ENCODE measurements around the gene VSX1.

VSX1 gene

GRCh38 chr20:25052255-25053194 lies 29.4 kb downstream of the VSX1 start:
- DNase-seq: no peak

DNA sequence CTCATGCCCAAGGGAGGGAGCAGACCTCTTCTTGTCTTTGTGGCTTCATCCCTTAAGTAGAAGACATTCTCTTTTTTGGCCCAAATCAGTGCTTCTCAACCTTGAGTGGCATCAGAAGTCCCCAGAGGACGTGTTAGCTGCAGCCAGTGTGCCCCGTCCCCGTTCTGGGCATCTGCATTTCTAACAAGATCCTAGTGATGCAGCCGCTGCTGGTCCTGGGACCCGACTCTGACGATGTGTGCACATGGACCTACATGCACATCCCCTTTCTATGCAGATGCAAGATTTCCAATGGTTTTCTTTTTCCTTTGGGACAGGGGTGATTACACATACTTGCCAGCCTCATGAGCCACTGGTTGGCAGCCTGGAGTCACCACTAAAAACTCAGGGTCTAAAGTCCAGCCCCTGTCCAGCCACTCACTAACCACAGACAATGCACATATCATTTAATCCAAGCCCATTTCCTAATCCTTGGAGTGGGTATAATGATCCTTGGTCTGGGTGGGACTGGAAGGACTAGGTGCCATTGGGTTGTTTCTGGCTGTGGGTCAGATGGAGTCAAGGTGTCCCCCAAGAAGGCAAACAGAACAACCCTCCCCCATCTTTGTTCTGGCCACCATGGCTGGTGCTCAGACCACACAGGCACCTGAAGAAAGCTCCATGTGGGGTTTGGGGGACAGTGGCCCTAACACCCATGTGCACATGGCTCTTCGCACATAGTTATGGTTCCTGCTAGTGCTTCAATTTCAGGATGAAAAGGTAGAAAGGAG lies 30.4 kb downstream of the VSX1 start:
- DNase-seq: no peak

DNA sequence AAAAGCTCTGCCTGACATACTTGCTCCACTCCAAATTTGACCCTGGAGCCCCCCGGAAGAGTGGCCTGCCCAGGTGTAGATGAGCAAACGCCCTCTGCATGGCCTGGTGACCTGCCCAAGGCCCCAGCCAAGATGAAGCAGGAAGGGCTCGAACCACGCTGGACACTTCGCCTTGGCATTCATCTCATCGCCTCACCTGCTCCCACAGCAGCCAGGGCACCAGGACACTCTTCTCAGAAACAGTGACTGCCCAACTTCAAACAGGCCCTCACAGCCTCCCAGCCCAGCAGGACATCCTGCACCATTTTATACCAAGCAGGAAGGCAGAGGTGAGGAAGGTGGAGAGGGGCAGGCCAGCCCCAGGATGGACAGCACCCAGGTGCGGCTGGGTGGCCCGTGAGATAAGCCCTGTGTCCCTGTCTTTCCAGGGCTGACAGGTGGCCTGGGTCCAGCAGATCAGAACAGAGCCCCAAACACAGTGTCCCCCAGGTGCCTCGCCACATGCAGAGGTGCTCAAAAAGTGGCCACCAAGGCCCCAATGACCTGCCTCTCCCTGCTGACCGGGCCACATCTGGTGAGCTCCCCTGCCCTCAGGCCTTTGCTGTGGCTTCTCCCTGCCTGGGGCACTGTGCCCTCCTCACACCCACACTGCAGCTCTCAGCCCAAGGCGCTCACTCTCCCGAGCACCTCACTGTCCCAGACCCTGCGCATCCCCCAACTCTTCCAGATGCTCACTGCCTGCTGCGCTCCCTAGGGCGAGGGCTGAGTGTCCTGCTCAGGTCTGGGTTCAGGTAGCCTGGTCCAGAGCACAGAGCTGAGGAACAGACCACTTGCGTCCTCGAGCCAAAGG lies 31.2 kb downstream of the VSX1 start:
- DNase-seq: no peak

DNA sequence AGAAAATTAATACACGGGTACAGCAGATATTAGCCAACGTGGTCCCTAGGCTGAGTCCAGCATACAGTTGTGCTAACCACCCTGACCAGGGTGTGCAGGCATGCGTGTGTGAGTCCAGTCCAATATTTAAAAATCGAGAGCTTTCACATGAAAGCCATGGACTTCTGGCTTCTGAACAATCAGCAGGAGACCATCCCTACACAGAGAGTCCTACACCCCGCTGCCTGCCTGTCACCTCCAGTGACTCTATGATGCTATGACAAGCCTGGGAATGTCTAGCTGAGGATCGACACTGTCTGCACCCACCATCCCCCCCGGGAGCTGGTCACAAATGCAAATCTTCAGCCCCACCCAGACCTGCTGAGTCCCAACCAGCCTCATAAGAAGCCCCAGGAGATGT lies 31.9 kb downstream of the VSX1 start:
- DNase-seq: no peak

DNA sequence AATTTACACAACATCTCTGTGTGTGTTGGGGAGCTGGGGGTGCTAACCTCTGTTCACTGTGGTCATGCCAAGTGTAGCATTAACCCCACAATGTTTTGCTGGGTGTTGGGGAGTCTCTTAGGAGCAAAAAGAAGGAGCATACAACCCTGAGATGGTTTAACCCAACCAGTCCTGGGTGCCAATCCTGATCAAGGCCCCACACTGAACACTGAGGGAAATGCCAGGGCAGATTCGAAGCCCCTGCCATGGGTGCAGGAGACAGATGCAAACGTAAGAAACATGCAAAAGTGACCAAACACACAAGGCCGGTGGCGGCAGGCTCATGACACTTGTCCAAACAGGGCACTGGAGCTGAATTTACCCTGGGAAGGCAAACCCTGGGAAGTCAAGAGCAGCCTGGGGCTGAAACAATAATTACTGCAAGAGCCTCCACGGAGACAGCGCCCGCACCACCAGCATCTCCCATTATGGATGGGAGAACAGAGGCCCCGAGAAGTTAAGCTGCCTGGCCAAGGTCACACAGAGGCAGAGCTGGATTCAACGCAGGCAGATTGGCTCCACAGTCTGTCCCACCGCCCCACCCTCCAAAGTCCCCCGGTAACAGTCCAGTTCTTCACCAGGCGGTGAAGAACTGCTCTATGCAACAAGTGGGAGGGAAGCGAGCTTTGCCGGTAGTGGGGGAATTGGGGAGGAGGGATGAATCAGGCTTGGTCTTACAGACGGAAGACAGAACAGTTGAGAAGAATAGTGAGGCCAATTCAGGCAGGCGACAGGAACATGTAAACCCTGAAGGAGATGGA lies 32.5 kb downstream of the VSX1 start:
- no peak for DNase-seq

DNA sequence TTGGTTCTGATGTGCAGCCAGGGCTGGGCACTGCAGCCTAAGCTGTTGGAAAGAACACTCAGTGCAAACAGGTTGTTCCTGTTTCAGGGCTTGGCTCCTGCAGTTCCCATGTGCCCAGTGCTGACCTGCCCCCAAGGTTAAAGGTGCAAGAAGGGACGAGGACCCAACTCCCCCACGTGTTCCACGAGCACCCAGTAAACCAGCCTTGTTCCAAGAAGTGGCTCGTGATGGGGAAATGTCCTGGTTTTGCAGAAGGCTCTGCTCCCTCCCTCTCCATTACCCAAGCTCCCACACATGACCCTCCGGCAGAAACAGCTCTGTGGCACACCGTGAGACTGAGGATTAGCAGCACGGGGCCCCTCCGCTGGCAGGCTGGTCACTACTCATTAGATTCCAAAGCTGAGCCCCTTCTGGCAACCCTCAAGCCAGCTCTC lies 33.4 kb downstream of the VSX1 start:
- no peak for DNase-seq

DNA sequence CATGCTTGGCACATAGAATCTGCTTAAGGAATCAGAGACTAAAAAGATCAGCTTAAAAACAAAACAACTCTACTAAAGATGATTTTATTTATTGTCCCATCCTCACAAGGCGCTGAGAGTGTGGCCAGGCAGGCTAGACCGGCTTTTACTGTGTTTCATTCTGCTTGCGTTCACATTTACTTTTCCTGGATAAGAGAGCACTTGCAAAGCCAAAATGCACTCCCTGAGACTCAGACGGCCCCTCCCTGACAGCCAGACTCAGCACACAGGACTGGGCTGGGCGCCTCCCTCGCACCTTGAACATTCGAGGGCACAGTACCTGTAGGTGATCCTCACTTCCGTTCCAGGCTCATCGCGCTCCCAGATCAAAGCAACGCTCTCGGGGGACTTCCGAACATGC lies 34.2 kb downstream of the VSX1 start:
- no peak for DNase-seq

GRCh38 chr20:25046736-25047666 lies 34.9 kb downstream of the VSX1 start:
- no peak for DNase-seq

GRCh38 chr20:25046181-25046641 lies 35.7 kb downstream of the VSX1 start:
- no peak for DNase-seq

- DNase-seq: no peak
Observed at GRCh38 chr20:25045343-25045712, 36.6 kb downstream of the VSX1 start.

DNA sequence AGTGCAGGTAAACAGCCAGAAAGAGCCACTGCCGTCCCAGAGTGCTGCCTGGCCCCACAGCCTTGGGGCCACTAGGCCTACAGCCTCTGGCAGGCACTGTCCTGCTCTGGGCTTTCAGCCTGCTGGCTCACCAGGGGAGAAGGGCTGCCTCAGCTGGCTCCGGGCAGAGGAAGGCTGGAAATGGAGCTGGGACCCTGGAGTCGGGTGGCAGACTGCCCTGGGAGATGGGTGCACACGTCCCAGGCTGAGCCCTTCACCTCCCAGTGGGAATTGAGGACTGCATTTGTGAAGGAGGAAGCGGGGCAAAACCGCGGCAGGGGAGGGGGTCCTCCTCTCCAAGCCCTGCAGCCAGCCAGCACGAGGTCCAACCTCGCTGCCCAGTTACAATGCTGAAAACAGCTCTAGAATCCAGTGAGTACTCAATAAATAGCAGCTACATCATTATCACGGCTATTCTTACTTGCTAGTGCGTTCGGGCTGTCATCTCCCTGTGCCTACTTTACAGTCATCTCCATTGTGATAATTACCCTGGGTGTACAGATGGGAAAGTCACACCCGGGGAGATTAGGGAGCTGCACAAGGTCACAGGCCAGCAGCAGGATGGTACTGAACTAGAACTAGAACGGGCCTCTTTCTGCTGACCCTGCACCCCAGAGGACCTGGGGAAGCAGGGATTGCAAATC lies 37.1 kb downstream of the VSX1 start:
- no peak for DNase-seq

- DNase-seq: no peak
Observed at GRCh38 chr20:25044261-25044560, 37.7 kb downstream of the VSX1 start.

DNA sequence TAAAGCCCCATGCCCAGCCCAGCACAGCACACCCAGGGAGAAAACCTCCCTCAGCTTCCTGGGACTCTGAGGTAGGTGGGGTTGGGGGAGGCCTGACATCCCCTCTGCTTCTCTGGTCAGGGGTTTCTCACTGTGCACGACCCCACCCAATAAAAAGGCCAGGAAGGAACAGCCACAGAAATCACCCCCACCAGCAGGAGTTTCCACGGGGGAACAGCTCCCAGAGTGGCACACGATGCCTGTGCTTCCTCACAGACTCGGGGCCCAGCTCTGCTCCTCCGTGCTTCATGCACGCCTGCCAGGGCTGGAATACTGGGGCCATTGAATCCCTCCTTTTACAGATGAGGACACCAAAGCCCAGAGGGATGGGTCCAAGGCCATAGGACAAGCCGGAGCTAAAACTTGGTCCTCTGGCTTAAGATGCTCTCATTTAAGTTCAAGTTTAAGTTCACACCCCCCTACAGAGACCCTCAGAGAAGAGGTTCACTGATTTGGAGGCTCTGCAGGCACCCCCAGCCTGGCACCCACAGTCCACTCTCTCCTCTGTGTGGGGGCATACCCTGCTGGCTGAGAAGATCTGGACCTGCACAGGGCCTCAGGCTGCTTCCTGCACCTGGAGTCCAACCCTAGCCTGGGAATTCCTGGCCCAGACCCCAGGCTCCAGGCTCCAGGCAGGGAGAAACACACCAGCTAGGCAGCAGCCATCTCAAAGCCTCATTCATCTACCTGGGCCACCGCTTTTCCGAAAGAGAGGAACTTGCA lies 38.3 kb downstream of the VSX1 start:
- no peak for DNase-seq

DNA sequence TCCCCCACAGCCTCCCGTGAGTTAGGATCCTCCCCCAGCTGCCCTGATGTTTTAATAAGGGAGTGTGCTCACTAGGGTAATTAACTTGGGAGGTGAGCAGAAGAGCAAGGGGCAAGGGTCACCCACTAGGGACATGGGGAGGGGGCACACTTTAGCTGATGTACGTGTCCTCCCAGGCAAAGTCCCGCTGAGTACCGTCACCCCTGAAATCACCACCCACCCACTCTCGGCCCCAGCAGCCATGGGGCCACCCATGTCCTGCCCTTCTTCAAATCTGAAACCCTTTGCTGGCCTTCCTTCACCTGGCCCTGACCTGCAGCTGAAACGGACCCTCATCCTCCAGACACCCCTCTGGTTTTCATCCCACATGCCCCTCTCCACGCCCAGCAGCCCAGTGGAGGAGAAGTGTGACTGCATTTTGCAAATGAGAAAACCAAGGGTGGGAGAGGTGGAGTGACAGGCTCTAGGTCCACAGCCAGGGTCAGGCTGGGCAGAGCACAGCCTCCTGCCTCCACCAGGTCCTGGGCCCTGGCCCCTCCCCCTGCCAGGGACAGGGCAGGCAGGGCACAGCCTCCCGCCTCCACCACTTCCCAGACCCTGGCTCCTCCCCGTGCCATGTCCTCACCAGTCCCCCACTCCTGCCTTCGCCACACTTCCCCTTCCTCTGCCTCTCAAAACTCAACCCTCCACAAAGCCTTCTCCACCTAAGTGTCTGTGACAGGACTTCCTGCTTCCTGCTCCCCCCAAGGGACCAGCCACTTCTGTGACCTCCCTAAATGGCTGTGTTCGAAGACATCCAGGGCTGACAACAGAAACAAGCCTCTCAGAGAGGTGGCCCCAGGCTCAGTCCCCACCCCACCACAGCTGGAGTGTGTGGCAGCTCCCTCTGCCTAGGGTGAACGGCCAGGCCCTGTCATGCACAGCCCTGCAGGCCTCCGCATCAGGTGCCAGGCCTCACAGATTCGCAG lies 39.1 kb downstream of the VSX1 start:
- DNase-seq: peak; percentile 50

DNA sequence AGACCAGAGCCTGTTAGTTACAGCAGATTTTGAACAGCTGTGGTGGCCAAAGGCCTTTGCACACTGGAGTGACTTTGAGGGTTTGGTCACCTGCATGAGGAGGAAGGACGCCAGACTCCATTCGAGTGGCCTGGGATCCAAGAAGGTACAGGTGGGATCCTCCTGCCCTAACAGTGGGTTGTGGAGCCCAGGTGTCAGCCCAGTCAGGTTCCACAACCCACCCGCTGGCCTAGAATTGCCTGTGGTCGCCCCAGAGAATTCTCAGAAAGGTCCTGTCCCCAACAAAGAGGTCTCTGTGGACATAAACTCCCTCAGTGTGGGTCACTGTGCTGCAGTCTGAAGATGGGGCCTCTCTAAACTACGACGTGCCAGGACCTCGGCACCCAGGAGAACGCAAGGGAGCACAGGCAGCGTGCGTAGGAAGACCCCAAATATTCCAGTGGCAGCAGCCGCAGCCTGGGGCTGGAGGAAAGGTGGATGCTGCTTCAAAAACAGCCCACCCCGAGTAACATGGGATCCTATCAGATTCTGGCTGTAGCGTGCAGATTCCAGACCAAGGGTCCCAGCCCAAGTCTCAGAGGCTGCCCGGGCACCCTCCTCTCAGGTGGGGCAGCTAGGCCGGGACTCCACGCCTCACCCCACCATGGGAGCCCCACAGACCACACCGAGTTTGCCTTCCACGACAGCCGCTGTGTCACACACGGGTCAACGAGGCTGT lies 40.0 kb downstream of the VSX1 start:
- no peak for DNase-seq

DNA sequence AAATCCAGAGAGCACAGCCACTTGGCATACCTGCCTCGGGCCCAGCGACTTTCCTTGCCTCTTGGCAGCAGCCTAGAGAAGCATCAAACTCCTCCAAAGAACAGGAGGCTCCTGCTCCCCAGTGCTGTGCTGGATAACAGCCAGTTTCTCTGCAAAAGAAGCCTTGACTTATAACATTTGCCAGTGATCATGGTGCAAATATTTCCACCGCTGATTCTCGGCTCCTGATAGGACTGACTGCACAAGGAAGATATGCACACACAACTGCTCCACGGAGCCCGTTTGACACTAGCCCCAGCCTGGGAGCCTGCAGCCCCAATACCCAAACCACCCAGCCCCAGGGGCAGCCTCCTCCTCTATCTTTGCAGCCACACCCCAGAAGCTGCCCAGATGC lies 41.5 kb downstream of the VSX1 start:
- DNase-seq: no peak

DNA sequence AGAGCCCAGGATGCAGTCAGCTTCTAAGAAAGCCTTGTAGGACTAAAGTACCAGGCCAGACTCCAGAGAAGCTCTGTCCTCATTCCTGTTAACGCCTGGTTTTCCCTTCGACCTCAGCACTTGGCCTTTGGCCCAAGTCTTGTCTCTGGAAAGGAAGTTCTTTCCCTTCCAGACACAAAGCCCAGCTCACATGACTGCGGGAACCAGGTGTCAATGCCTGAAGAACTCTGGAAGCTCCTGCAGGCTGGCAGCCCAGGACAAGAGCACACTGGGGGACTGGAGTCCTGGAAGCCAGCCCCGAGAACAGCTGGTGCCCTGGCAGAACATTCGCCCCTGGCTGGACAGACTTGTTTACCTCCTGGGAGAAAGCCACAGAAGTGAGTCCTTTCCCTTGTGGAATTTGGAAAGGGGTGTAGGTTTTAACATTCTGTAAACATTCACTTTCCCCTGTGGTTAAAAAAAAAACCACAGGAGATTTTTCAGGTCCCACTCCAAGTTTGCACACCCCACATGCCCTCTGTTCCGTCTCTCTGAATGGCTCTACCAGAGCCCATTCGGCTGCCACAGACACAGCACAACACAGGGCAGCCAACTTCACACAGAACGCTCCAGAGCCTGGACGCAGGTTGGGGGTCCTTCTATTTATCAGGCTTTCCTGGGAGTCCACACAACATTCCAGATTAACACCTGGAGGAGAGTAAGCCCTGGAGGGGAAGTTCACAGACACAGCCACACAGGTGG lies 42.1 kb downstream of the VSX1 start:
- DNase-seq: no peak
